Mesendoderm (in vitro differentiated cells): ENCODE measurements around the gene WNK2.

Experiments
- DNase-seq: peaks from one replicate; pipeline ENCODE4 v3.0.0; 2013
- H2AK5ac ChIP-seq: 2 replicates; pipeline ENCODE4 v1.6.1; 2013; ENCODE audit warnings: low read length, inconsistent platforms
- H2BK120ac ChIP-seq: 2 replicates; pipeline ENCODE4 v1.6.1; 2013; ENCODE audit warnings: low read depth, mild to moderate bottlenecking, low read length, moderate library complexity, mixed read lengths
- H2BK15ac ChIP-seq: replicated peaks from 2 replicates; pipeline ENCODE4 v1.6.1; 2013; ENCODE audit warnings: low read depth, mild to moderate bottlenecking, moderate library complexity
- H2BK5ac ChIP-seq: 2 replicates; pipeline ENCODE4 v1.6.1; 2013; ENCODE audit warnings: low read length, inconsistent platforms
- H3K18ac ChIP-seq: 2 replicates; pipeline ENCODE4 v1.6.1; 2013; ENCODE audit warnings: mild to moderate bottlenecking, low read length, mixed read lengths
- H3K23ac ChIP-seq: one replicate; pipeline ENCODE4 v1.6.1; 2013; ENCODE audit warnings: low read length
- H3K27ac ChIP-seq: 2 replicates; pipeline ENCODE4 v1.5.1; 2013; ENCODE audit warnings: low read depth, mild to moderate bottlenecking, inconsistent platforms, low read length, moderate library complexity
- H3K27me3 ChIP-seq: 2 replicates; pipeline ENCODE4 v1.6.1; 2013; ENCODE audit warnings: low read length, control low read depth, mild to moderate bottlenecking, inconsistent platforms; ENCODE audit not compliant: insufficient read depth, poor library complexity
- H3K36me3 ChIP-seq: 2 replicates; pipeline ENCODE4 v1.6.1; 2013; ENCODE audit warnings: low read length, inconsistent platforms; ENCODE audit not compliant: control insufficient read depth, insufficient read depth
- H3K4ac ChIP-seq: one replicate; pipeline ENCODE4 v1.6.1; 2013; ENCODE audit warnings: low read depth, mild to moderate bottlenecking, low read length, moderate library complexity
- H3K4me1 ChIP-seq: 2 replicates; pipeline ENCODE4 v1.6.1; 2013; ENCODE audit warnings: low read depth, low read length, inconsistent platforms; ENCODE audit not compliant: control insufficient read depth
- H3K4me2 ChIP-seq: 2 replicates; pipeline ENCODE4 v1.6.1; 2013; ENCODE audit warnings: low read length
- H3K4me3 ChIP-seq: 2 replicates; pipeline ENCODE4 v1.5.1; 2013; ENCODE audit warnings: mild to moderate bottlenecking, low read length
- H3K56ac ChIP-seq: one replicate; pipeline ENCODE4 v1.6.1; 2013; ENCODE audit warnings: low read length
- H3K79me1 ChIP-seq: 2 replicates; pipeline ENCODE4 v1.6.1; 2013; ENCODE audit warnings: low read length, inconsistent platforms
- H3K79me2 ChIP-seq: 2 replicates; pipeline ENCODE4 v1.6.1; 2013; ENCODE audit warnings: mild to moderate bottlenecking, low read length; ENCODE audit not compliant: control insufficient read depth, insufficient read depth
- H3K9ac ChIP-seq: 2 replicates; pipeline ENCODE4 v1.6.1; 2013; ENCODE audit warnings: low read length, inconsistent platforms
- H4K5ac ChIP-seq: one replicate; pipeline ENCODE4 v1.6.1; 2013; ENCODE audit warnings: low read length
- H4K8ac ChIP-seq: one replicate; pipeline ENCODE4 v1.6.1; 2013; ENCODE audit warnings: low read depth, mild to moderate bottlenecking, control low read depth, low read length, moderate library complexity
- WGBS: extraction: QIAGEN DNeasy Blood & Tissue Kit; methylation state at CpG from one replicate; pipeline ENCODE4 v1.1.7; 2013; ENCODE audit warnings: low lambda C conversion rate, missing lambda C conversion rate; ENCODE audit not compliant: insufficient coverage; ENCODE audit errors: extremely low coverage; 5-methylcytosine and 5-hydroxymethylcytosine counted together

The WNK2 gene

DNA sequence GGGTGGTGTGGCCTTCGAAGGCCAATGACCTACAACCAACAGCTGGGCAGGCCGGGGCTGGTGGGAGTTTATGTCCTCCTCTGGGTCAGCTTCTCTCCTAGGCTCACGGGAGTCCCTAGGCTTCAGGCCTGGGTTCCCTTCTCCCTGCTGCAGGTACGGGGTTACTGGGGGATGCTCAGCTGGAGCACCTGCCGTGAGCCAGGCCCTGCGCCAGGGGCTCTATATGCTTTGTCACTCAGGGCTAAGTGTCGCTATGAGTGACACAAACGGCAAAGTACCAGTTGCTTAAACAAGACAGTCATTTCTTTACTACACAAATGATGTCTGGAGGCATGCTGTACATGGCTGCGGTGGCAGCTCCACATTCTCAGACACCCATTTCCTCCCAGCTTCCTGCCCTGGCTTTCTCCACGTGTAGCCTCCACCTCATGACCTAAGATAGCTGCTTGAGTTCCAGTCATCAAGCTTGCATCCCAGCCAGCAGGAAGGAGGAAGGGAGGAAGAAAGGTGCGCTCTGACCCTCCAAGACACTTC is 27.4 kb upstream of the WNK2 start:
- Histone ChIP-seq H4K5ac (no peak overlapping the region), H3K4ac (no peak overlapping the region), H3K4me2 (no peak overlapping the region), H2BK5ac (no peak overlapping the region), H3K4me1 (no peaks in the 10 kb centered on the region), H3K79me1 (no peaks in the 10 kb centered on the region), H2BK120ac (no peak overlapping the region), H3K79me2 (no peaks in the 10 kb centered on the region), H3K27me3 (no peaks in the 10 kb centered on the region), H3K36me3 (no peaks in the 10 kb centered on the region), H3K9ac (no peak overlapping the region), H3K27ac (no peak overlapping the region), H3K18ac (no peak overlapping the region), H3K4me3 (no peak overlapping the region), H3K23ac (no peak overlapping the region), H2AK5ac (no peak overlapping the region), H3K56ac (no peak overlapping the region), H2BK15ac (no peak overlapping the region), H4K8ac (no peak overlapping the region)
- WGBS, result no CpG with 5 or more reads among the region's 11 CpGs
- no peak for DNase-seq

- no peaks in the 10 kb centered on the region for H3K79me2 ChIP-seq
- H3K27me3 ChIP-seq, result no peaks in the 10 kb centered on the region
- no peaks in the 10 kb centered on the region for H3K79me1 ChIP-seq
- WGBS, result no CpG with 5 or more reads among the region's 19 CpGs
- no peak overlapping the region for H2AK5ac ChIP-seq
- H2BK15ac ChIP-seq, result no peak overlapping the region
- H3K56ac ChIP-seq, result no peak overlapping the region
- no peak overlapping the region for H4K5ac ChIP-seq
- H4K8ac ChIP-seq, result no peak overlapping the region
- H3K23ac ChIP-seq, result no peak overlapping the region
- no peaks in the 10 kb centered on the region for H3K4me1 ChIP-seq
- no peak overlapping the region for H2BK120ac ChIP-seq
- no peak overlapping the region for H3K4me3 ChIP-seq
- DNase-seq, result peak; percentile 90
- H3K4ac ChIP-seq, result no peak overlapping the region
- no peaks in the 10 kb centered on the region for H3K36me3 ChIP-seq
- H3K9ac ChIP-seq, result no peak overlapping the region
- H2BK5ac ChIP-seq, result no peak overlapping the region
- no peak overlapping the region for H3K4me2 ChIP-seq
- H3K18ac ChIP-seq, result no peak overlapping the region
- no peak overlapping the region for H3K27ac ChIP-seq
Observed at GRCh38 chr9:93159601-93160471, 24.1 kb upstream of the WNK2 start.

DNA sequence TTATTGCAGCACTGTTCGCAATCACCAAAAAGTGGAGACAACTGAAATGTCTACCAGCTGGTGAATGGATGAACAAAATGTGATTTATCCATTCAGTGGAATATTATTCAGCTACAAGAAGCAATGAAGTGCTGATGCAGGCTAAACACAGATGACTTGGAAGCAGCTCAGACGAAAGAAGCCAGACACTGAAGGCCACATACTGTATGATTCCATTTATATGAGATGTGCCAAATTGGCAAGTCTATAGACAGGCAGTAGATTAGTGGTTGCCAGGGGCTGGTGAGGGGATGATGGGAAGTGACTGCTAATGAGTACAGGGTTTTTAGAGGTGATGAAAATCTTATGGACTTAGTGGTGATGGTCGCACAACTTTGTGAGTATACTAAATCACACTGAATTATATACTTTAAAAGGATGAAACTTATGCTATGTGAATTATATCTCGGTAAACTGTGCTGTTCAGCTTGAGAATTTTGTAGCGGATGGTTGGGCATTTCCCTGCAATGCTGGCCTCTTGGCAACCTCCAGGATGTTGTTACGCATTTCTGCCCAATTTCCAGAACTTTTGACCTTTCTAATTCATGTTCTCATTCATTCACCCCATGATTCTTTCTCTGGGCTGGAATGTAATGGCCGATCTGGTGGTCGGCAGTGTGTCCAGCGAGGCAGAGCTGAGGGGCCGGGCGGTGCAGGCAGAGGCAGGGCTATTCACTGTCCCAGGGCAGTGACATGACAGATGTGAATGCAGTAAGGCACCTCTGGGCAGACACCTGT is 22.0 kb upstream of the WNK2 start:
- Histone ChIP-seq H2BK5ac (no peak overlapping the region), H3K4me2 (no peak overlapping the region), H4K5ac (no peak overlapping the region), H3K18ac (no peak overlapping the region), H3K56ac (no peak overlapping the region), H3K4ac (no peak overlapping the region), H3K27ac (no peak overlapping the region), H2BK15ac (no peak overlapping the region), H4K8ac (no peak overlapping the region), H3K23ac (no peak overlapping the region), H2AK5ac (no peak overlapping the region), H3K79me1 (no peaks in the 10 kb centered on the region), H2BK120ac (no peak overlapping the region), H3K4me3 (no peak overlapping the region), H3K36me3 (no peaks in the 10 kb centered on the region), H3K9ac (no peak overlapping the region), H3K79me2 (no peaks in the 10 kb centered on the region), H3K27me3 (no peaks in the 10 kb centered on the region), H3K4me1 (no peaks in the 10 kb centered on the region)
- DNase-seq, result no peak
- no CpG with 5 or more reads among the region's 11 CpGs for WGBS

GRCh38 chr9:93164085-93164484 is 19.9 kb upstream of the WNK2 start:
- Histone ChIP-seq H3K36me3 (no peaks in the 10 kb centered on the region), H3K18ac (no peak overlapping the region), H3K4me2 (no peak overlapping the region), H2BK5ac (no peak overlapping the region), H2BK15ac (no peak overlapping the region), H3K4ac (no peak overlapping the region), H3K27me3 (no peaks in the 10 kb centered on the region), H3K27ac (no peak overlapping the region), H3K79me2 (no peaks in the 10 kb centered on the region), H4K5ac (no peak overlapping the region), H3K79me1 (no peaks in the 10 kb centered on the region), H3K4me3 (no peak overlapping the region), H3K23ac (no peak overlapping the region), H3K4me1 (no peaks in the 10 kb centered on the region), H4K8ac (no peak overlapping the region), H3K9ac (no peak overlapping the region), H3K56ac (no peak overlapping the region), H2AK5ac (no peak overlapping the region), H2BK120ac (no peak overlapping the region)
- no CpG with 5 or more reads among the region's 13 CpGs for WGBS
- DNase-seq, result no peak

GRCh38 chr9:93166699-93167098 is 17.2 kb upstream of the WNK2 start:
- no peak overlapping the region for H4K5ac ChIP-seq
- no peaks in the 10 kb centered on the region for H3K36me3 ChIP-seq
- H3K4ac ChIP-seq, result no peak overlapping the region
- no peak overlapping the region for H3K4me3 ChIP-seq
- no peak overlapping the region for H3K56ac ChIP-seq
- H3K4me2 ChIP-seq, result no peak overlapping the region
- H3K4me1 ChIP-seq, result no peaks in the 10 kb centered on the region
- H3K23ac ChIP-seq, result no peak overlapping the region
- H2BK120ac ChIP-seq, result no peak overlapping the region
- H3K18ac ChIP-seq, result no peak overlapping the region
- no peak overlapping the region for H3K9ac ChIP-seq
- no peak overlapping the region for H2AK5ac ChIP-seq
- H3K79me1 ChIP-seq, result no peaks in the 10 kb centered on the region
- no peak for DNase-seq
- WGBS, result no CpG with 5 or more reads among the region's 7 CpGs
- H4K8ac ChIP-seq, result no peak overlapping the region
- no peaks in the 10 kb centered on the region for H3K79me2 ChIP-seq
- no peak overlapping the region for H2BK15ac ChIP-seq
- no peak overlapping the region for H3K27ac ChIP-seq
- no peak overlapping the region for H2BK5ac ChIP-seq
- H3K27me3 ChIP-seq, result no peaks in the 10 kb centered on the region
